CD4-positive, alpha-beta memory T cell (primary cell): Measurements from ENCODE around the gene FOXJ3. TPM values are rescaled to one million over a fixed set of nuclear protein-coding genes. Genes with fewer than 3 reads are reported as not detected.

Source experiments
- CTCF ChIA-PET: fragments of 350-600 bp; sonication (Branson Sonifier 250); formaldehyde crosslinking; loops from one replicate; lab custom pipeline; 2021; ENCODE audit warnings: inconsistent platforms; ENCODE audit not compliant: partially characterized antibody; lab: Charles Lee
- POLR2A ChIA-PET: fragments of 350-600 bp; sonication (Branson Sonifier 250); formaldehyde crosslinking; loops from one replicate; lab custom pipeline; 2021; ENCODE audit not compliant: partially characterized antibody; lab: Charles Lee
- DNase-seq, 5 donors: peaks; one replicate each; pipeline versions ENCODE4 v3.0.0 to v3.0.0-alpha.2; 2020 to 2022; ENCODE audit warnings: mixed read lengths in 1 of 5
- H3K27ac ChIP-seq: one replicate; pipeline ENCODE4 v1.7.0; 2013; ENCODE audit warnings: low read depth, low read length
- H3K27me3 ChIP-seq: 2 replicates; pipeline ENCODE4 v1.7.0; 2013; ENCODE audit warnings: mild to moderate bottlenecking, low read length, moderate library complexity; ENCODE audit not compliant: insufficient read depth
- H3K36me3 ChIP-seq: 2 replicates; pipeline ENCODE4 v1.7.0; 2013; ENCODE audit warnings: mild to moderate bottlenecking, low read length, moderate library complexity; ENCODE audit not compliant: insufficient read depth
- H3K4me1 ChIP-seq: 2 replicates; pipeline ENCODE4 v1.7.0; 2013; ENCODE audit warnings: mild to moderate bottlenecking, low read length, moderate library complexity; ENCODE audit not compliant: insufficient read depth
- H3K4me3 ChIP-seq, 2 donors: one replicate each; pipeline ENCODE4 v1.7.0; 2013; ENCODE audit warnings: low read length in 2 of 2, mild to moderate bottlenecking in 1 of 2
- H3K9me3 ChIP-seq, 2 donors: one replicate each; pipeline ENCODE4 v1.7.0; 2013; ENCODE audit warnings: low read length in 2 of 2, control low read depth in 1 of 2; ENCODE audit not compliant: control insufficient read depth in 1 of 2
- H3K27ac Mint-ChIP-seq, 7 donors: one replicate each; pipeline ENCODE4 v1.8.0; 2020 to 2021; ENCODE audit warnings: mixed read lengths in 7 of 7, mild to moderate bottlenecking in 6 of 7, inconsistent platforms in 3 of 7, moderate library complexity in 3 of 7
- H3K27me3 Mint-ChIP-seq, 2 donors: one replicate each; pipeline ENCODE4 v1.8.0; 2020 to 2021; ENCODE audit warnings: mixed read lengths in 2 of 2
- H3K36me3 Mint-ChIP-seq, 2 donors: one replicate each; pipeline ENCODE4 v1.8.0; 2020 to 2021; ENCODE audit warnings: mixed read lengths in 2 of 2, inconsistent platforms in 1 of 2, mild to moderate bottlenecking in 1 of 2
- H3K4me1 Mint-ChIP-seq, 4 donors: one replicate each; pipeline ENCODE4 v1.8.0; 2020 to 2021; ENCODE audit warnings: mixed read lengths in 4 of 4, mild to moderate bottlenecking in 1 of 4
- H3K4me3 Mint-ChIP-seq, 8 donors: one replicate each; pipeline ENCODE4 v1.8.0; 2020 to 2021; ENCODE audit warnings: mixed read lengths in 8 of 8, mild to moderate bottlenecking in 7 of 8, moderate library complexity in 6 of 8, inconsistent platforms in 3 of 8
- H3K9me3 Mint-ChIP-seq, 8 donors: one replicate each; pipeline ENCODE4 v1.8.0; 2020 to 2021; ENCODE audit warnings: mixed read lengths in 8 of 8, mild to moderate bottlenecking in 5 of 8, inconsistent platforms in 3 of 8, moderate library complexity in 1 of 8
- intact Hi-C: fragments of 100-400 bp; cut with micrococcal nuclease; formaldehyde crosslinking; loops from one replicate; pipeline ENCODE4 v1.15.1; 2023
- polyA plus RNA-seq, 2 donors: library from polyadenylated mRNA; unstranded; fragments of 300-500 nt; fragmentation: Illumina TruSeq; gene quantifications; one replicate each; pipeline ENCODE4 v1.2.3, GENCODE V29; 2021
- total RNA-seq, 2 experiments: library from RNA; stranded (reverse); gene quantifications; one replicate each; pipeline ENCODE4 v1.2.3, GENCODE V29; 2021

FOXJ3 gene
- total and polyA plus RNA-seq, 4 experiments from 2014 or later, result 23.7 to 102 (median 72.0) TPM

GRCh38 chr1:42186152-42186551, 148.9 kb downstream of the FOXJ3 start:
- Histone ChIP-seq H3K36me3 (peaks cover 35% of the 10 kb centered on the region), H3K9me3 (no peaks in the 10 kb centered on the region), H3K4me1 (no peaks in the 10 kb centered on the region), H3K27me3 (no peaks in the 10 kb centered on the region), H3K27ac (no peak overlapping the region), H3K4me3 (no peak overlapping the region)
- CTCF ChIA-PET, result interaction anchor here (2.3 kb wide), 1 partner anchor 13 kb away, joined by 7 read pairs; no protein-coding TSS in a partner anchor
- Mint-ChIP-seq H3K27me3 (no peaks in the 10 kb centered on the region), H3K4me1 (peaks cover 1 to 4% (median 3%) of the 10 kb centered on the region in 4 donors), H3K9me3 (peaks cover 0 to 2% (median 0%) of the 10 kb centered on the region in 8 donors), H3K36me3 (peaks cover 53 to 84% of the 10 kb centered on the region in 2 donors), H3K4me3 (no peak overlapping the region), H3K27ac (peak overlapping the region in 4 of 7 donors; percentile 57 to 75 (median 66))
- DNase-seq, result no peak
- POLR2A ChIA-PET, result interaction anchor here (0.7 kb wide), 1 partner anchor 11 kb away, joined by 3 read pairs; no protein-coding TSS in a partner anchor
- intact Hi-C loops, result no loop called here

- Histone ChIP-seq H3K27ac (no peak overlapping the region), H3K4me3 (no peak overlapping the region), H3K9me3 (no peaks in the 10 kb centered on the region), H3K36me3 (peaks cover 30% of the 10 kb centered on the region), H3K4me1 (no peaks in the 10 kb centered on the region), H3K27me3 (no peaks in the 10 kb centered on the region)
- POLR2A ChIA-PET, result interaction anchor here (2.3 kb wide), 1 partner anchor 11 kb away, joined by 8 read pairs; no protein-coding TSS in a partner anchor
- H3K36me3 Mint-ChIP-seq, result peaks cover 45 to 85% of the 10 kb centered on the region in 2 donors
- H3K9me3 Mint-ChIP-seq, result peaks cover 0 to 2% (median 0%) of the 10 kb centered on the region in 8 donors
- H3K4me1 Mint-ChIP-seq, result peaks cover 0 to 4% (median 3%) of the 10 kb centered on the region in 4 donors
- intact Hi-C loops, result no loop called here
- no peaks in the 10 kb centered on the region for H3K27me3 Mint-ChIP-seq
- no peak for DNase-seq
- H3K4me3 Mint-ChIP-seq, result no peak overlapping the region
- CTCF ChIA-PET, result interaction anchor here (0.7 to 2.3 kb wide), 3 partner anchors 11 to 139 kb away, joined by 5 to 13 read pairs (median 7); no protein-coding TSS in a partner anchor
- peak overlapping the region in 4 of 7 donors; percentile 12 to 51 (median 30) for H3K27ac Mint-ChIP-seq
Measured at GRCh38 chr1:42184616-42185015, 150.4 kb downstream of the FOXJ3 start.

- intact Hi-C loops, result no loop called here
- Mint-ChIP-seq H3K27me3 (no peaks in the 10 kb centered on the region), H3K27ac (peak overlapping the region in 2 of 7 donors; percentile 52 to 73), H3K9me3 (peaks cover 0 to 2% (median 0%) of the 10 kb centered on the region in 8 donors), H3K36me3 (peaks cover 42 to 79% of the 10 kb centered on the region in 2 donors), H3K4me1 (peaks cover 0 to 4% (median 3%) of the 10 kb centered on the region in 4 donors), H3K4me3 (no peak overlapping the region)
- no peak for DNase-seq
- no peak overlapping the region for H3K4me3 ChIP-seq
- peaks cover 29% of the 10 kb centered on the region for H3K36me3 ChIP-seq
- no peaks in the 10 kb centered on the region for H3K27me3 ChIP-seq
- no peak overlapping the region for H3K27ac ChIP-seq
- H3K9me3 ChIP-seq, result no peaks in the 10 kb centered on the region
- no peaks in the 10 kb centered on the region for H3K4me1 ChIP-seq
- ChIA-PET CTCF (interaction anchor here (2.3 kb wide), 1 partner anchor 10 kb away, joined by 13 read pairs; no protein-coding TSS in a partner anchor), POLR2A (interaction anchor here (2.3 kb wide), 1 partner anchor 10 kb away, joined by 8 read pairs; no protein-coding TSS in a partner anchor)
Measured at GRCh38 chr1:42183957-42184268, 151.1 kb downstream of the FOXJ3 start.

- Histone ChIP-seq H3K4me1 (no peaks in the 10 kb centered on the region), H3K27ac (no peak overlapping the region), H3K27me3 (no peaks in the 10 kb centered on the region), H3K9me3 (no peaks in the 10 kb centered on the region), H3K4me3 (no peak overlapping the region), H3K36me3 (peaks cover 24% of the 10 kb centered on the region)
- H3K4me3 Mint-ChIP-seq, result no peak overlapping the region
- POLR2A ChIA-PET, result interaction anchor here (2.3 kb wide), 1 partner anchor 10 kb away, joined by 8 read pairs; no protein-coding TSS in a partner anchor
- CTCF ChIA-PET, result interaction anchor here (2.3 kb wide), 1 partner anchor 10 kb away, joined by 13 read pairs; no protein-coding TSS in a partner anchor
- peaks cover 42 to 76% of the 10 kb centered on the region in 2 donors for H3K36me3 Mint-ChIP-seq
- no peaks in the 10 kb centered on the region for H3K27me3 Mint-ChIP-seq
- H3K27ac Mint-ChIP-seq, result peak overlapping the region in 2 of 7 donors; percentile 6 to 52
- H3K9me3 Mint-ChIP-seq, result peaks cover 0 to 2% (median 0%) of the 10 kb centered on the region in 8 donors
- no peak for DNase-seq
- intact Hi-C loops, result no loop called here
- H3K4me1 Mint-ChIP-seq, result peaks cover 0 to 4% (median 3%) of the 10 kb centered on the region in 4 donors
Measured at GRCh38 chr1:42183210-42183956, 151.7 kb downstream of the FOXJ3 start.

- Mint-ChIP-seq H3K9me3 (peaks cover 0 to 2% (median 0%) of the 10 kb centered on the region in 8 donors), H3K4me3 (no peak overlapping the region), H3K27me3 (no peaks in the 10 kb centered on the region), H3K36me3 (peaks cover 30 to 68% of the 10 kb centered on the region in 2 donors), H3K27ac (peak overlapping the region in 5 of 7 donors; percentile 10 to 77 (median 23)), H3K4me1 (peaks cover 0 to 6% (median 3%) of the 10 kb centered on the region in 4 donors)
- H3K9me3 ChIP-seq, result no peaks in the 10 kb centered on the region
- H3K27ac ChIP-seq, result no peak overlapping the region
- POLR2A ChIA-PET, result no interaction called here
- intact Hi-C loops, result no loop called here
- H3K4me1 ChIP-seq, result no peaks in the 10 kb centered on the region
- no peaks in the 10 kb centered on the region for H3K27me3 ChIP-seq
- DNase-seq, result no peak
- H3K4me3 ChIP-seq, result no peak overlapping the region
- peaks cover 16% of the 10 kb centered on the region for H3K36me3 ChIP-seq
- CTCF ChIA-PET, result no interaction called here
Measured at GRCh38 chr1:42181687-42182086, 153.3 kb downstream of the FOXJ3 start.

- H3K4me3 Mint-ChIP-seq, result no peak overlapping the region
- intact Hi-C loops, result loop anchor here (5.0 kb wide), 1 partner anchor 282 kb away; the partner anchor contains the start of gene CCDC30
- Histone ChIP-seq H3K9me3 (no peaks in the 10 kb centered on the region), H3K4me1 (no peaks in the 10 kb centered on the region), H3K4me3 (no peak overlapping the region), H3K36me3 (peaks cover 16% of the 10 kb centered on the region), H3K27me3 (no peaks in the 10 kb centered on the region), H3K27ac (no peak overlapping the region)
- H3K27ac Mint-ChIP-seq, result peak overlapping the region in 2 of 7 donors; percentile 39 to 44
- H3K9me3 Mint-ChIP-seq, result peaks cover 0 to 2% (median 0%) of the 10 kb centered on the region in 8 donors
- peaks cover 0 to 7% (median 3%) of the 10 kb centered on the region in 4 donors for H3K4me1 Mint-ChIP-seq
- POLR2A ChIA-PET, result no interaction called here
- DNase-seq, result no peak
- peaks cover 21 to 54% of the 10 kb centered on the region in 2 donors for H3K36me3 Mint-ChIP-seq
- CTCF ChIA-PET, result interaction anchor here (1.2 kb wide), 1 partner anchor 154 kb away, joined by 3 read pairs; no protein-coding TSS in a partner anchor
- no peaks in the 10 kb centered on the region for H3K27me3 Mint-ChIP-seq
Measured at GRCh38 chr1:42179900-42180329, 155.1 kb downstream of the FOXJ3 start.

GRCh38 chr1:42179275-42179674, 155.8 kb downstream of the FOXJ3 start:
- no peak for DNase-seq
- Mint-ChIP-seq H3K4me1 (peaks cover 0 to 7% (median under 1%) of the 10 kb centered on the region in 4 donors), H3K36me3 (peaks cover 16 to 48% of the 10 kb centered on the region in 2 donors), H3K27ac (no peak overlapping the region), H3K4me3 (no peak overlapping the region), H3K27me3 (no peaks in the 10 kb centered on the region), H3K9me3 (peaks cover 0 to 2% (median 0%) of the 10 kb centered on the region in 8 donors)
- H3K4me1 ChIP-seq, result no peaks in the 10 kb centered on the region
- no peaks in the 10 kb centered on the region for H3K27me3 ChIP-seq
- CTCF ChIA-PET, result interaction anchor here (1.0 to 2.1 kb wide), 3 partner anchors 10 to 458 kb away, joined by 3 to 5 read pairs (median 3); no protein-coding TSS in a partner anchor
- H3K27ac ChIP-seq, result no peak overlapping the region
- H3K9me3 ChIP-seq, result no peaks in the 10 kb centered on the region
- no peak overlapping the region for H3K4me3 ChIP-seq
- intact Hi-C loops, result loop anchor here (5.0 kb wide), 1 partner anchor 283 kb away; the partner anchor contains the start of gene CCDC30
- POLR2A ChIA-PET, result no interaction called here
- H3K36me3 ChIP-seq, result peaks cover 16% of the 10 kb centered on the region
